ENCODE measurements around the gene PLA2G12A.
"Not testable (repeated sequence)": the region's sequence is repeated elsewhere in the genome, so short reads cannot be mapped to it uniquely, and the experiment has no call there.

PLA2G12A gene

DNA sequence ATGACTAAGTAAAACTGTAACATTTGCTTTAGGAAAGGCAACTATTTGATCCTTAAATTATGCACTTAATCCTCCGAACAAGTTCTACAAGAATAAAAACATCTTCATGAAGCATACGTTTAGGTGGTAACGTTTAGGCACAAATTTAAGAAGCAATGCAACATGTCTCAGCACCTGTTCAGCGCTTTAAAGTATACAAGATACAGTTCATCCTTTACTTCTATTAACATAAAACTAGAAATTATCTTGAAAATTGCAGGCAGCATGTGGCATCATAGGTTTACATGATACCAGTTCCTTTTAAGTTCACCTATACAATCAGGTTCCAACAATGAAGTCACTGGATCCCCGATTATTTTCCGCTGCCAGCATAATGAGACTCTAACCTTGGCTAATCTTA, 1.5 kb downstream of the PLA2G12A start:
- no peak for DNase-seq

- no peak for DNase-seq
These were observed 6.8 kb downstream of the PLA2G12A start for GRCh38 chr4:109723110-109723509.

DNA sequence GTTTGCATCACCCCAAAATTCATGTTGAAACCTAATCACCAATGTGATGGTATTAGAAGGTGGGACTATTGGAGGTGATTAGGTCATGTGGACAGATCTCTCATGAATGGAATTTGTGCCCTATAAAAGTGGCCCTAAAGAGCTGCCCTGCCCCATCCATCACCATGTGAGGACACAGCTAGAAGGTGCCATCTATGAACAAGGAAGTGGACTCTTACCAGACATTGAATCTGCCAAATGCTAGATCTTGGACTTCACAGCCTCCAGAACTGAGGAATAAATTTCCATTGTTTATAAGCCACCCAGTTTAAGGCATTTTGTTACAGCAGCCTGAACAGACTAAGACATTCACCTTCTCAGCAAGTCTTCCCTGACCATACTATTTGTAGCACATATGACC, 7.5 kb downstream of the PLA2G12A start:
- no peak for DNase-seq

DNA sequence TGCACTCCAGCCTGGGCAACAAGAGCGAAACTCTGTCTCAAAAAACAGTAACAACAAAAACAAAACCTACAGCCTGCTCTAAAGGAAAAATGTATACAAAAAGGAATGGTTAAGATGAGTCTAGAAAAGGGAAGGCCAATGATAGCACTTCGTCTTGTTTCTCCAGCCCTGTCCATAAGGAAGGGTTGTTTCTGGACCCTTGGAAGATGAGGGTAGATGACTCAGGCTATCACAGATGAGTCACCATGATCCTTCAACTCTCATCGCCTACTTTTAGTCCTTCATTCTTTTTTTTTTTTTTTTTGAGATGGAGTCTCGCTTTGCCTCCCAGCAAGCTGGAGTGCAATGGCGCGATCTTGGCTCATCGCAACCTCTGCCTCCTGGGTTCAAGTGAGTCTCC, 8.8 kb downstream of the PLA2G12A start:
- DNase-seq = peak; percentile 40

GRCh38 chr4:109719604-109720003, 10.3 kb downstream of the PLA2G12A start:
- DNase-seq = no peak

DNA sequence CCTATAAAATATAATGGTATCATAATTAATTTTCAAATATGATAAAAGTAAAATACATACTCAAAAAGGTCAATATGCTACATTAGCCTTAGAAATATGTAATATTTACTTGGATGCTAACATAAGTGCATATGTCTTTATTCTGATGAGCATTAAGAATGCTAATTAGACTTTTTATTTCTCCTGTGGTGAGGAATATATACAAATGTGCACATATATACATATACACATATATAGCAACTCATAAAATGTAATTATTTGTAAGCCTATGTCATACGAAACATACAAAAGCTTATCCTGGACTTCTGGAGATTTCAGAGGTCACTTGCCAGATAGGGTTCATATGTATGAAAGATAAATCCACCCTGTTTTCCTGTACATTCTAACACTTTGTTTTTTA, 11.1 kb downstream of the PLA2G12A start:
- no peak for DNase-seq

DNA sequence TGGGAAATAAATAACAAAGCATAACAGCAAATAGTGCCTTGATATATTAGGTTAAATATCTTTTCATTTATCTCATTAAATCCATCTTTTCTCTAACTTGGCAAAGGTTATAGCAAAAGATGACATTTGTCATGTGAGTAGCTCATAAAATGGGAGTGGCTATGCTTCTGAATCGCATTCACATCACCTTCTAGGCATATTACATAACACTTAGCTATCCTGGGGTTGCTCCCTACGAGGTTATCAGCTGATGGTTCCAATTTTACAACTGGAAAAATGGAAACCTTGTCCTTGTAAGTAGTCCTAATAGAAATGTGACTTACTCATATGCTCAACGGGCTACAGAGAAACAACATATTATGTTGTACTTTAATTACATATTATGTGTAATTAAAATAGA, 16.4 kb downstream of the PLA2G12A start:
- DNase-seq = no peak

DNA sequence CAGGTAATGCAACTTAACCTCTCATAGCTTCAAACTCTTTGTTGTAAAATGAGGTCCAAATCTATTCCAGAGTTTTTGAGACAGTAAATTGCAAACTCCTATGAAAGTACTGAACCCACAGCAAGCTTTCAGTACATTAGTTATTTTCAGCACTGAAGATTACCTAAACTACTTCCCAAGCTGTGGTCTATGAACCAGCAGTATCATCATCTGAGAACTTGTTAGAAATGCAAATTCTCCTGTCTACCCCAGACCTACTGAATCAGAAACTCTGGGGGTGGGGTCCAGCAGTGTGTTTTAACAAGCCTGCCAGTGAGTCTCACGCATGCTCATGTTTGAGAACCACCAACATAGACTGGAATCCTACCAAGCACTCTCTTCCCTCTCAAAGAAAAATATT, 20.9 kb downstream of the PLA2G12A start:
- no peak for DNase-seq

- DNase-seq = no peak
These were observed 21.4 kb downstream of the PLA2G12A start for GRCh38 chr4:109708435-109708834.

- DNase-seq = no peak
These were observed 26.1 kb downstream of the PLA2G12A start for GRCh38 chr4:109703664-109704361.

GRCh38 chr4:109702950-109703663, 26.8 kb downstream of the PLA2G12A start, which contains the start of gene CASP6:
Gene CASP6, minus strand, starts transcription at chr4:109703445. Its CDS starts 50 bp downstream, at chr4:109703395.
- DNase-seq = peak; percentile 66

DNA sequence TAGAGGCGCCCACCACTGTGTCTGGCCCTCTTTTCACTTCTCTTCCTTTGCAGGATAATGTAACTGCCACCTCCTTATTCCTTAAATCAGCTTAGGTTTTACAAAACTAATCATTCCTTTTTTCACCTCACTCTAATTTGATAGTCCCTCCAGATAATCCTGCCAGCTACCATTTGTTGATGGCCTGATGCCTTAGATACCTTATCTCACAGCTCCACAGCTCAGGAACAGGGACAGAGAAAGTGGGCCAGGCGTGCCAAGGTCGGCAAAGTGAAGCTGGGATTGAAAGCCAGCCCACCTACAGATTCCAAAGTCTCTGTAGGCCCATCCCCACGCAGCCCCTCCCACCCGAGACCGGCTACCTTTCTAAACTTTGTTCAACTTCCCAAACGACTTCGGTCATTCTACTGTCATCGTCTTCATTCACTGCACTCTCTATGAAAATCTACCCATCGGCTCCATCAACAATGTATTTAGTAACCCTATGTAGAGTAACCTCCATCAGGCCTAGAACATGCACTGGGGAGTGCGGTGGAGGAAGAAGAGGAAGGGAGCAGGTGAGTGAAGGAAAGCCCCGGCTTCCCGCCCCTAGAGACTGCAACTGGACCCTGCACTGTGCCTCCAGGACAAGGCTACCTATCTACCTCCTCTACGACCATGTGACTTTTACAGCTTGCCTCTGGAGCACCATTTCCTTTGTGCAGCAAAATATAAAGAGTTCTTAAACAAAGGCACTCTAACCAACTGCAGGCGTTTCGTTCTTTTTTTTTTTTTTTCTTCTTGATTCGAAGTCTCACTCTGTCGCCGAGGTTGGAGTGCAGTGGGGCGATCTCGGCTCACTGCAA, 28.1 kb downstream of the PLA2G12A start:
- DNase-seq = no peak

DNA sequence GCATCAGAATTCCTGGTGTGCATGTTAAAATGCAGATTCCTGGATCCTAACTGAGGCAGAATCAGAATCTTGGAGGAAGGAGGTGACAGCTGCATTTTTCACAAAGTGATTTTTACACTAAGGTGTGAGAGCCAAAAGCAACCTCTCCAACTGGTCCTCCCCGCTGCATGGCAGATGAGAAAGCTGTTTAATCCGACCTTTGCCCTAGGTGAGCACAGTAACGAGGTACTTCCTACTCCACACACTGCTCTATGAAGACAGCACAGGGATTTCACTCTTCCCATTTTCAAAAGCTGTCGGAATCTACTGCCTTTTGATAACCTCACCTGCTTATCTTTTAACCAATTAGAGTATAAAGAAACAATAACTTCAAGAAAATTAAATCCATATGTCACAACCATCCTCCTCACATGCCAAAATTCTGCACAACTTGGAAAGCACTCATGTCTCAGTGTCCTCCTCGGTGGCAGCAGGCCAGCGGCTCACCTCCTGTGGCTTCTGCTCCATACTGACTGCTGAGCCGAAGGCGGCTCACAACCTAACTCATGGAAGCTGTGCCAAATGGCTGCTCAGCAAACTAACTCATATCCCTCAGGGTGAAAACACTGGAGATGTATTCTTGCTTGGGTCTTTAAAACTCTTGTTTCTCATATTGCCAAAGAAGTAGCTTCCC, 30.2 kb downstream of the PLA2G12A start:
- no peak for DNase-seq

- DNase-seq = no peak
These were observed 31.2 kb downstream of the PLA2G12A start for GRCh38 chr4:109698656-109699055.

- no peak for DNase-seq
These were observed 38.4 kb downstream of the PLA2G12A start for GRCh38 chr4:109691411-109691920.

GRCh38 chr4:109690690-109691410, 39.0 kb downstream of the PLA2G12A start:
- no peak for DNase-seq

GRCh38 chr4:109684727-109685126, 45.1 kb downstream of the PLA2G12A start:
- DNase-seq = no peak

GRCh38 chr4:109683621-109684253, 46.1 kb downstream of the PLA2G12A start:
- no peak for DNase-seq

DNA sequence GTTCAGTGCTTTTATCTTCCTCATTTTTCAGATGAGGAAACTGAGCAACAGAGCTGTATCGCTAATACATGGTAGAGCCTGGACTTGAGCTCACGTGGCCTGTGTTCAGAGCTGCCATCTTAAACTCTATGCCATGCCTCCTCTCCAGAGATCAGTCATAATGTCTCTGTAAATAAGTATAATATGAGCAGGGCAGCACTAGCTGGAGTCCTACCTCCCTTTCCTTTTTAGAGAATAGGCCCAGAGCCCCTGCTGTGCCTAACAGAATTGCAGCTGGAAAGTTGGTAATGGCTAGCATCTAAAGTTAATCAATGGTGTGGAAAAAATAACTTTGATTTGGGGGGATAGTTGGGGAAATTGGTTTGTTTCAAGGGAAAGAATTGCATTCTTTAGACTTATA, 47.0 kb downstream of the PLA2G12A start:
- no peak for DNase-seq

DNA sequence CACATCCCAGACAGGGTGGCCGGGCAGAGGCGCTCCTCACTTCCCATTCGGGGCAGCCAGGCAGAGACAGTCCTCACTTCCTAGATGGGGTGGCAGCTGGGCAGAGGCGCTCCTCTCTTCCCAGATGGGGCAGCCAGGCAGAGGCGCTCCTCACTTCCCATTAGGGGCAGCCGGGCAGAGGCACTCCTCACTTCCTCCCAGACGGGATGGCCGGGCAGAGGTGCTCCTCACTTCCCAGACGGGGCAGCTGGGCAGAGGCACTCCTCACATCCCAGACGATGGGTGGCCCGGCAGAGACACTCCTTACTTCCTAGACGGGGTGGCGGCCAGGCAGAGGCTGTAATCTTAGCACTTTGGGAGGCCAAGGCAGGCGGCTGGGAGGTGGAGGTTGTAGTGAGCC, 50.9 kb downstream of the PLA2G12A start:
- not testable (repeated sequence) for DNase-seq

GRCh38 chr4:109678472-109678871, 51.4 kb downstream of the PLA2G12A start:
- DNase-seq = not testable (repeated sequence)

DNA sequence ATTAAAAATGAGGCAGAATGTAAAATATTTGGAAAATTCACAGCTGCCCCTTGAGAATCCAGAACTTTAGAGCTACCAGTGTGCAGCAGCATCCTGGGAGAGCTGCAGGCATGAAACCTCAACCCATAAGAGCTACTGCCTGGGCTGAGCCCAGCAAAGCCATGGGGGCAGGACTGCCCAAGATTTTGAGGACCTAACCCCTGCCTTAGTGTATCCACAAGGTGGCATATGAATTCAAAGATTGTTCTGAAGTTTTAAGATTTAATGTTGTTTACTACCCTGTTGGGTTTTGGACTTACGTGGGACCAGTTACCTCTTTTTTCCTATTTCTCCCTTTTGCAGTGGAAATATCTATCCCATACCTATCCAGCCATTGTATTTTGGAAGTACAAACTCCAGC, 53.0 kb downstream of the PLA2G12A start:
- DNase-seq = no peak

Data from NCI-H226 (cell line).